Breast epithelium (tissue), 3 donors: ENCODE results near the gene PRSS33.

Source experiments
- CTCF ChIP-seq, 3 donors: fragments of 450-650 bp; IDR thresholded peaks; one replicate each; pipeline ENCODE4 v1.5.1; 2016 to 2017; ENCODE audit warnings: antibody characterized with exemption in 3 of 3, mild to moderate bottlenecking in 3 of 3, moderate library complexity in 3 of 3
- POLR2A ChIP-seq: fragments of 450-650 bp; IDR thresholded peaks from one replicate; pipeline ENCODE4 v1.6.1; 2016; ENCODE audit warnings: antibody characterized with exemption, mild to moderate bottlenecking, moderate library complexity

GRCh38 chr16:2786826-2787151 is 571 bp downstream of the PRSS33 start:
- no peak for TF ChIP-seq CTCF (IDR thresholded peaks at IDR 0.05)
- no peak for TF ChIP-seq POLR2A
